Liver (tissue), 9 donors: Measurements from ENCODE around the gene PRDM12. TPM values are rescaled to one million over a fixed set of nuclear protein-coding genes. Genes with fewer than 3 reads are reported as not detected.

Source experiments
- DNase-seq: peaks from one replicate; pipeline ENCODE4 v3.0.0-alpha.2; 2017; ENCODE audit warnings: low spot score
- H3K27ac ChIP-seq, 2 donors: one replicate each; pipeline ENCODE4 v1.7.0; 2013; ENCODE audit warnings: inconsistent platforms in 2 of 2, low read length in 2 of 2, control low read depth in 1 of 2, low read depth in 1 of 2, mild to moderate bottlenecking in 1 of 2
- H3K27me3 ChIP-seq, 4 donors: one replicate each; pipeline versions ENCODE4 v1.6.1 to v1.7.0; 2013; ENCODE audit warnings: low read length in 3 of 4, inconsistent platforms in 1 of 4, mild to moderate bottlenecking in 1 of 4, moderate library complexity in 1 of 4; ENCODE audit not compliant: control insufficient read depth in 4 of 4, insufficient read depth in 4 of 4
- H3K36me3 ChIP-seq, 4 donors: one replicate each; pipeline versions ENCODE4 v1.6.1 to v1.7.0; 2013; ENCODE audit warnings: low read length in 3 of 4, mild to moderate bottlenecking in 3 of 4, low read depth in 1 of 4, moderate library complexity in 1 of 4; ENCODE audit not compliant: control insufficient read depth in 4 of 4, insufficient read depth in 3 of 4
- H3K4me1 ChIP-seq, 4 donors: one replicate each; pipeline versions ENCODE4 v1.6.1 to v1.7.0; 2013; ENCODE audit warnings: low read length in 3 of 4, mild to moderate bottlenecking in 3 of 4, moderate library complexity in 1 of 4; ENCODE audit not compliant: control insufficient read depth in 4 of 4, insufficient read depth in 4 of 4
- H3K4me3 ChIP-seq, 3 donors: one replicate each; pipeline versions ENCODE4 v1.6.1 to v1.7.0; 2013; ENCODE audit warnings: low read length in 3 of 3, control low read depth in 1 of 3, low read depth in 1 of 3, mild to moderate bottlenecking in 1 of 3
- H3K9ac ChIP-seq, 2 donors: one replicate each; pipeline ENCODE4 v1.7.0; 2013; ENCODE audit warnings: low read length in 2 of 2, mild to moderate bottlenecking in 2 of 2, moderate library complexity in 2 of 2, control low read depth in 1 of 2, low read depth in 1 of 2
- H3K9me3 ChIP-seq, 4 donors: one replicate each; pipeline versions ENCODE4 v1.6.1 to v1.7.0; 2013; ENCODE audit warnings: low read length in 3 of 4; ENCODE audit not compliant: control insufficient read depth in 4 of 4
- ATF3 ChIP-seq: IDR thresholded peaks from 2 replicates; pipeline ENCODE4 v1.6.1; 2016; ENCODE audit warnings: antibody characterized with exemption
- CTCF ChIP-seq: fragments of 150-350 bp; IDR thresholded peaks from 2 replicates; pipeline ENCODE4 v1.5.1; 2017; ENCODE audit warnings: improper control_type of control experiment, low read depth, low read length; ENCODE audit not compliant: missing input control
- EGR1 ChIP-seq, 2 donors: IDR thresholded peaks; 2 replicates each; pipeline ENCODE4 v1.6.1; 2016 to 2018; ENCODE audit warnings: antibody characterized with exemption in 2 of 2, low read depth in 2 of 2
- FOXA2 ChIP-seq: IDR thresholded peaks from 2 replicates; pipeline ENCODE4 v1.6.1; 2016; ENCODE audit warnings: antibody characterized with exemption
- GABPA ChIP-seq, 2 donors: IDR thresholded peaks in 1 of 2; conservative IDR thresholded peaks in 1 of 2; 2 replicates each; pipeline ENCODE4 v1.6.1; 2016; ENCODE audit warnings: antibody characterized with exemption in 2 of 2, mild to moderate bottlenecking in 1 of 2, moderate library complexity in 1 of 2
- HNF4A ChIP-seq, 2 donors: conservative IDR thresholded peaks; 2 replicates each; pipeline ENCODE4 v1.6.1; 2016; ENCODE audit warnings: antibody characterized with exemption in 2 of 2, mild to moderate bottlenecking in 2 of 2
- HNF4G ChIP-seq: IDR thresholded peaks from 2 replicates; pipeline ENCODE4 v1.6.1; 2016; ENCODE audit warnings: antibody characterized with exemption
- JUND ChIP-seq, 2 donors: IDR thresholded peaks; 2 replicates each; pipeline ENCODE4 v1.6.1; 2016; ENCODE audit warnings: antibody characterized with exemption in 2 of 2
- SP1 ChIP-seq: IDR thresholded peaks from 2 replicates; pipeline ENCODE4 v1.6.1; 2018; ENCODE audit warnings: antibody characterized with exemption, mild to moderate bottlenecking
- TAF1 ChIP-seq: conservative IDR thresholded peaks from 2 replicates; pipeline ENCODE4 v1.6.1; 2016; ENCODE audit warnings: antibody characterized with exemption, mild to moderate bottlenecking
- ZBTB33 ChIP-seq: IDR thresholded peaks from 2 replicates; pipeline ENCODE4 v1.6.1; 2016; ENCODE audit warnings: antibody characterized with exemption
- WGBS: extraction: QIAGEN DNeasy Blood & Tissue Kit; methylation state at CpG from one replicate; pipeline ENCODE4 v1.1.7; 2013; 5-methylcytosine and 5-hydroxymethylcytosine counted together
- polyA plus RNA-seq, 2 donors: library from polyadenylated mRNA; stranded (reverse) in 1 of 2; unstranded in 1 of 2; fragments of 200-250 nt in 1 of 2; fragments of >200 nt in 1 of 2; fragmentation: Nextera tagmentation in 1 of 2; extraction: Ambion mirVana in 1 of 2; gene quantifications; one replicate each; pipeline versions ENCODE4 v1.2.1 to v1.2.3, GENCODE V29; 2013 to 2015
- total RNA-seq, 2 donors: library from RNA; depleted of rRNA; stranded (reverse); fragments of >200 nt; gene quantifications; one replicate each; pipeline ENCODE4 v1.2.3, GENCODE V29; 2014
- TF ChIP-seq, protein P1 (sequence below): IDR thresholded peaks from 2 replicates; pipeline ENCODE4 v1.6.1; 2016; ENCODE audit warnings: antibody characterized with exemption, mild to moderate bottlenecking
- TF ChIP-seq, protein P2 (sequence below): IDR thresholded peaks from 2 replicates; pipeline ENCODE4 v1.6.1; 2016; ENCODE audit warnings: antibody characterized with exemption
- donor health status: healthy.
- donor health status: healthy.
- donor health status: healthy.
- donor health status: healthy.
- donor health status: healthy.

The PRDM12 gene
- total and polyA plus RNA-seq, 4 donors = 0.02 TPM; not detected in 3

- Histone ChIP-seq H3K27ac (no peak overlapping the region), H3K4me1 (peaks cover 12 to 51% (median 21%) of the 10 kb centered on the region in 4 donors), H3K9ac (no peak overlapping the region), H3K27me3 (peaks cover 7 to 22% (median 10%) of the 10 kb centered on the region in 4 donors), H3K4me3 (no peak overlapping the region), H3K9me3 (no peaks in the 10 kb centered on the region), H3K36me3 (no peaks in the 10 kb centered on the region)
- TF ChIP-seq EGR1 (IDR thresholded peaks at IDR 0.05; ENCODE audit: low read depth in 2 of 2) = no peak
- no peak for TF ChIP-seq GABPA (IDR thresholded peaks at IDR 0.05 in 1 of 2, conservative IDR thresholded peaks at IDR 0.05 in 1 of 2)
- no peak for TF ChIP-seq HNF4A (conservative IDR thresholded peaks at IDR 0.05)
- no peak for TF ChIP-seq CTCF
- no peak for TF ChIP-seq ATF3
- no peak for TF ChIP-seq JUND (IDR thresholded peaks at IDR 0.05)
- TF ChIP-seq, protein P1, sequence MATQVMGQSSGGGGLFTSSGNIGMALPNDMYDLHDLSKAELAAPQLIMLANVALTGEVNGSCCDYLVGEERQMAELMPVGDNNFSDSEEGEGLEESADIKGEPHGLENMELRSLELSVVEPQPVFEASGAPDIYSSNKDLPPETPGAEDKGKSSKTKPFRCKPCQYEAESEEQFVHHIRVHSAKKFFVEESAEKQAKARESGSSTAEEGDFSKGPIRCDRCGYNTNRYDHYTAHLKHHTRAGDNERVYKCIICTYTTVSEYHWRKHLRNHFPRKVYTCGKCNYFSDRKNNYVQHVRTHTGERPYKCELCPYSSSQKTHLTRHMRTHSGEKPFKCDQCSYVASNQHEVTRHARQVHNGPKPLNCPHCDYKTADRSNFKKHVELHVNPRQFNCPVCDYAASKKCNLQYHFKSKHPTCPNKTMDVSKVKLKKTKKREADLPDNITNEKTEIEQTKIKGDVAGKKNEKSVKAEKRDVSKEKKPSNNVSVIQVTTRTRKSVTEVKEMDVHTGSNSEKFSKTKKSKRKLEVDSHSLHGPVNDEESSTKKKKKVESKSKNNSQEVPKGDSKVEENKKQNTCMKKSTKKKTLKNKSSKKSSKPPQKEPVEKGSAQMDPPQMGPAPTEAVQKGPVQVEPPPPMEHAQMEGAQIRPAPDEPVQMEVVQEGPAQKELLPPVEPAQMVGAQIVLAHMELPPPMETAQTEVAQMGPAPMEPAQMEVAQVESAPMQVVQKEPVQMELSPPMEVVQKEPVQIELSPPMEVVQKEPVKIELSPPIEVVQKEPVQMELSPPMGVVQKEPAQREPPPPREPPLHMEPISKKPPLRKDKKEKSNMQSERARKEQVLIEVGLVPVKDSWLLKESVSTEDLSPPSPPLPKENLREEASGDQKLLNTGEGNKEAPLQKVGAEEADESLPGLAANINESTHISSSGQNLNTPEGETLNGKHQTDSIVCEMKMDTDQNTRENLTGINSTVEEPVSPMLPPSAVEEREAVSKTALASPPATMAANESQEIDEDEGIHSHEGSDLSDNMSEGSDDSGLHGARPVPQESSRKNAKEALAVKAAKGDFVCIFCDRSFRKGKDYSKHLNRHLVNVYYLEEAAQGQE = no peak
- TF ChIP-seq, protein P2, sequence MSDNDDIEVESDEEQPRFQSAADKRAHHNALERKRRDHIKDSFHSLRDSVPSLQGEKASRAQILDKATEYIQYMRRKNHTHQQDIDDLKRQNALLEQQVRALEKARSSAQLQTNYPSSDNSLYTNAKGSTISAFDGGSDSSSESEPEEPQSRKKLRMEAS = no peak
- TF ChIP-seq HNF4G = no peak
- no peak for TF ChIP-seq ZBTB33
- no peak for TF ChIP-seq TAF1
- 5% methylated on average over 26 of the region's 26 CpGs for WGBS
- DNase-seq = no peak
Measured at GRCh38 chr9:130665029-130665430, 636 bp downstream of the PRDM12 start.

- Histone ChIP-seq H3K36me3 (no peaks in the 10 kb centered on the region), H3K27ac (no peak overlapping the region), H3K9ac (no peak overlapping the region), H3K4me3 (no peak overlapping the region), H3K9me3 (no peaks in the 10 kb centered on the region), H3K4me1 (peaks cover 8 to 44% (median 17%) of the 10 kb centered on the region in 4 donors), H3K27me3 (peaks cover 7 to 22% (median 10%) of the 10 kb centered on the region in 4 donors)
- TF ChIP-seq, protein P1 = no peak
- TF ChIP-seq FOXA2 (no peak), GABPA (IDR thresholded peaks at IDR 0.05 in 1 of 2, conservative IDR thresholded peaks at IDR 0.05 in 1 of 2) (no peak), SP1 (no peak)
- no peak for DNase-seq
- WGBS = 8% methylated on average over 61 of the region's 61 CpGs
Measured at GRCh38 chr9:130665431-130666392, 1.3 kb downstream of the PRDM12 start.
